Ovary (tissue), 9 donors: ENCODE data around the gene THRB. TPM values are rescaled to one million over a fixed set of nuclear protein-coding genes. Genes with fewer than 3 reads are reported as not detected.

Source experiments
- DNase-seq, 5 donors: peaks; one replicate each; pipeline ENCODE4 v3.0.0-alpha.2; 2019 to 2020
- H3K27ac ChIP-seq, 2 donors: fragments of 200-600 bp; one replicate each; pipeline versions ENCODE4 v1.5.1 to v1.8.0; 2019 to 2022
- H3K27me3 ChIP-seq: fragments of 200-600 bp; one replicate; pipeline ENCODE4 v1.8.0; 2022
- H3K36me3 ChIP-seq: fragments of 200-600 bp; sonication (generic); one replicate; pipeline ENCODE4 v1.5.1; 2019
- H3K4me1 ChIP-seq: one replicate; pipeline ENCODE4 v1.8.1; 2013; ENCODE audit warnings: mild to moderate bottlenecking, moderate library complexity; ENCODE audit not compliant: insufficient read depth
- H3K4me3 ChIP-seq: fragments of 200-600 bp; sonication (generic); one replicate; pipeline ENCODE4 v1.5.1; 2017
- H3K9me3 ChIP-seq, 2 donors: fragments of 200-600 bp in 1 of 2; sonication (generic) in 1 of 2; one replicate each; pipeline versions ENCODE4 v1.5.1 to v1.8.1; 2013 to 2019; ENCODE audit warnings: mild to moderate bottlenecking in 1 of 2, moderate library complexity in 1 of 2
- CTCF ChIP-seq, 3 donors: fragments of 450-650 bp in 2 of 3; fragments of 200-600 bp in 1 of 3; IDR thresholded peaks; one replicate each; pipeline versions ENCODE4 v1.5.1 to v1.8.0; 2016 to 2022; ENCODE audit warnings: antibody characterized with exemption in 3 of 3, mild to moderate bottlenecking in 1 of 3
- EP300 ChIP-seq: sonication (generic); formaldehyde crosslinking; IDR thresholded peaks from one replicate; pipeline ENCODE4 v1.6.1; 2017; ENCODE audit warnings: antibody characterized with exemption
- POLR2A ChIP-seq: fragments of 450-650 bp; IDR thresholded peaks from one replicate; pipeline ENCODE4 v1.6.1; 2017; ENCODE audit warnings: antibody characterized with exemption, mild to moderate bottlenecking, moderate library complexity
- WGBS, 3 donors: extraction: QIAGEN DNeasy Blood & Tissue Kit in 1 of 3; methylation state at CpG; one replicate each; pipeline versions ENCODE4 v1.1.5 to v1.1.7; 2013 to 2017; 5-methylcytosine and 5-hydroxymethylcytosine counted together
- intact Hi-C, 4 donors: fragments of 100-400 bp; cut with DNase I; formaldehyde crosslinking; loops; one replicate each; pipeline versions ENCODE4 v1.11.0 to v1.15.1; 2022 to 2023
- polyA plus RNA-seq, 2 donors: library from polyadenylated mRNA; stranded (reverse); fragments of 200-250 nt in 1 of 2; fragments of 350-450 nt in 1 of 2; fragmentation: Illumina TruSeq in 1 of 2; extraction: RNeasy Lipid Tissue Mini Kit (QIAGEN cat#74804) in 1 of 2; gene quantifications; one replicate each; pipeline ENCODE4 v1.2.3, GENCODE V29; 2013 to 2014
- total RNA-seq, 7 donors: library from RNA; depleted of rRNA in 2 of 7; stranded (reverse); fragments of >200 nt in 2 of 7; fragmentation: NEBNext Ultra II Directional in 3 of 7; extraction: Animal tissue kit (Norgen Biotek cat#: 25700) in 3 of 7; gene quantifications; one replicate each; pipeline versions ENCODE4 v1.1.0 to v1.2.4, GENCODE V29; 2016 to 2023
- donor health status: DM: no; HTN: no; CAD: no; lungs with moderate emphysema.
- donor health status: DM: no; HTN: no; CAD: no.
- donor health status: Bipolar disorder and iron deficiency.
- donor health status: DM: yes; HTN: yes; CAD: no.
- donor health status: DM: no; HTN: no; CAD: no.
- donor health status: DM: yes; HTN: yes; CAD: no.

Gene THRB
- total and polyA plus RNA-seq, 9 donors: 0.91 to 6.5 (median 3.2) TPM

GRCh38 chr3:24512564-24513197, 18.0 kb upstream of the THRB start:
- TF ChIP-seq CTCF (IDR thresholded peaks at IDR 0.05) (no peak), POLR2A (no peak), EP300 (no peak)
- no peaks in the 10 kb centered on the region for H3K27me3 ChIP-seq
- 80 to 86% (median 82%) methylated on average over 5 of the region's 5 CpGs for WGBS, 3 donors
- H3K4me1 ChIP-seq: no peaks in the 10 kb centered on the region
- no peaks in the 10 kb centered on the region for H3K36me3 ChIP-seq
- DNase-seq: no peak
- intact Hi-C loops: no loop called here
- no peak overlapping the region for H3K27ac ChIP-seq
- no peak overlapping the region for H3K4me3 ChIP-seq
- H3K9me3 ChIP-seq: no peaks in the 10 kb centered on the region

GRCh38 chr3:24510030-24510648, 15.5 kb upstream of the THRB start:
- Histone ChIP-seq H3K36me3 (no peaks in the 10 kb centered on the region), H3K4me3 (no peak overlapping the region), H3K27me3 (no peaks in the 10 kb centered on the region), H3K9me3 (no peaks in the 10 kb centered on the region), H3K27ac (no peak overlapping the region), H3K4me1 (no peaks in the 10 kb centered on the region)
- TF ChIP-seq POLR2A (no peak), EP300 (no peak), CTCF (IDR thresholded peaks at IDR 0.05) (no peak)
- 84 to 91% (median 87%) methylated on average over 5 of the region's 5 CpGs for WGBS, 3 donors
- intact Hi-C loops: no loop called here
- DNase-seq: no peak

GRCh38 chr3:24508423-24508839, 13.8 kb upstream of the THRB start:
- no peak overlapping the region for H3K4me3 ChIP-seq
- intact Hi-C loops: no loop called here
- H3K36me3 ChIP-seq: no peaks in the 10 kb centered on the region
- no peak overlapping the region for H3K27ac ChIP-seq
- no peaks in the 10 kb centered on the region for H3K27me3 ChIP-seq
- WGBS, 3 donors: 83 to 98% (median 93%) methylated on average over 1 of the region's 1 CpG
- H3K4me1 ChIP-seq: no peaks in the 10 kb centered on the region
- no peaks in the 10 kb centered on the region for H3K9me3 ChIP-seq
- no peak for DNase-seq
- TF ChIP-seq CTCF (IDR thresholded peaks at IDR 0.05) (no peak), POLR2A (no peak), EP300 (no peak)

GRCh38 chr3:24507776-24508422, 13.2 kb upstream of the THRB start:
- intact Hi-C loops: no loop called here
- Histone ChIP-seq H3K9me3 (no peaks in the 10 kb centered on the region), H3K4me3 (no peak overlapping the region), H3K36me3 (no peaks in the 10 kb centered on the region), H3K4me1 (no peaks in the 10 kb centered on the region), H3K27ac (no peak overlapping the region), H3K27me3 (no peaks in the 10 kb centered on the region)
- TF ChIP-seq EP300 (no peak), POLR2A (no peak), CTCF (IDR thresholded peaks at IDR 0.05) (no peak)
- 86 to 91% (median 91%) methylated on average over 2 of the region's 2 CpGs for WGBS, 3 donors
- no peak for DNase-seq
